ENCODE results near the gene TMEM200C.

DNA sequence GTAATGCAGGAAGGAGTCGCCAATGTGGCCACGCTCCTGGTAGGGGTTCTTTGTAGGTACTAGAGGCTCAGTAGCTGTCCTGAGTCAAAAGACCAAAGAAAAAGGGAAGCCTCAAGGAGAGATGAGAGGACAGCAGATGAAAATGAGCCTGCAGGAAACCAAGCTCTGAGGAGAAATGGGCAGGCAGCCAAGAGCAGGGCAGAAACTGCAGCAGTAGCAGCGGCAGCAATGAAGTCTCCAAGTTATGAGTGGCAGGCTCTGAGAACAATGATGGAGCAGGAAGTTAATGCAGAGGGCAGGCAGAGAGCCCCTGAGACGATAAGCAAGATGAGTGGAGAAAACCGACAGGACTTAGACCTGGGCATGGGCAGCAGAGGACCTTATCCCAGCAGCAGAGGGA, 48.2 kb upstream of the TMEM200C start:
- TF ChIP-seq, protein P1, sequence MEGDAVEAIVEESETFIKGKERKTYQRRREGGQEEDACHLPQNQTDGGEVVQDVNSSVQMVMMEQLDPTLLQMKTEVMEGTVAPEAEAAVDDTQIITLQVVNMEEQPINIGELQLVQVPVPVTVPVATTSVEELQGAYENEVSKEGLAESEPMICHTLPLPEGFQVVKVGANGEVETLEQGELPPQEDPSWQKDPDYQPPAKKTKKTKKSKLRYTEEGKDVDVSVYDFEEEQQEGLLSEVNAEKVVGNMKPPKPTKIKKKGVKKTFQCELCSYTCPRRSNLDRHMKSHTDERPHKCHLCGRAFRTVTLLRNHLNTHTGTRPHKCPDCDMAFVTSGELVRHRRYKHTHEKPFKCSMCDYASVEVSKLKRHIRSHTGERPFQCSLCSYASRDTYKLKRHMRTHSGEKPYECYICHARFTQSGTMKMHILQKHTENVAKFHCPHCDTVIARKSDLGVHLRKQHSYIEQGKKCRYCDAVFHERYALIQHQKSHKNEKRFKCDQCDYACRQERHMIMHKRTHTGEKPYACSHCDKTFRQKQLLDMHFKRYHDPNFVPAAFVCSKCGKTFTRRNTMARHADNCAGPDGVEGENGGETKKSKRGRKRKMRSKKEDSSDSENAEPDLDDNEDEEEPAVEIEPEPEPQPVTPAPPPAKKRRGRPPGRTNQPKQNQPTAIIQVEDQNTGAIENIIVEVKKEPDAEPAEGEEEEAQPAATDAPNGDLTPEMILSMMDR (conservative IDR thresholded peaks at IDR 0.05 in 1 of 2, IDR thresholded peaks at IDR 0.05 in 1 of 2; ENCODE audit: low read depth in 1 of 2, low read length in 2 of 2), result no peak
- no peak for TF ChIP-seq EZH2 (IDR thresholded peaks at IDR 0.05; ENCODE audit: low read length, missing control alignments)
